Frontal cortex (tissue), 4 donors: ENCODE results near the gene KCNE1. TPM values are rescaled to one million over a fixed set of nuclear protein-coding genes. Genes with fewer than 3 reads are reported as not detected.
"Not testable (repeated sequence)": the region's sequence is repeated elsewhere in the genome, so short reads cannot be mapped to it uniquely, and the experiment has no call there.

Source experiments
- DNase-seq, 2 donors: peaks; one replicate each; pipeline ENCODE4 v3.0.0; 2012; ENCODE audit warnings: low spot score in 2 of 2
- FAIRE-seq: peaks from 2 replicates; lab custom pipeline; 2012; peaks lifted over from hg19 to GRCh38; lab: Jason Lieb, UNC
- total RNA-seq: library from RNA; depleted of rRNA; stranded (reverse); fragments of >200 nt; gene quantifications from one replicate; pipeline ENCODE4 v1.2.3, GENCODE V29; 2014
- donor health status: control.
- donor health status: control.
- donor health status: control.

The KCNE1 gene
- total RNA-seq, 1 donor from 2014 or later: 0.41 TPM

DNA sequence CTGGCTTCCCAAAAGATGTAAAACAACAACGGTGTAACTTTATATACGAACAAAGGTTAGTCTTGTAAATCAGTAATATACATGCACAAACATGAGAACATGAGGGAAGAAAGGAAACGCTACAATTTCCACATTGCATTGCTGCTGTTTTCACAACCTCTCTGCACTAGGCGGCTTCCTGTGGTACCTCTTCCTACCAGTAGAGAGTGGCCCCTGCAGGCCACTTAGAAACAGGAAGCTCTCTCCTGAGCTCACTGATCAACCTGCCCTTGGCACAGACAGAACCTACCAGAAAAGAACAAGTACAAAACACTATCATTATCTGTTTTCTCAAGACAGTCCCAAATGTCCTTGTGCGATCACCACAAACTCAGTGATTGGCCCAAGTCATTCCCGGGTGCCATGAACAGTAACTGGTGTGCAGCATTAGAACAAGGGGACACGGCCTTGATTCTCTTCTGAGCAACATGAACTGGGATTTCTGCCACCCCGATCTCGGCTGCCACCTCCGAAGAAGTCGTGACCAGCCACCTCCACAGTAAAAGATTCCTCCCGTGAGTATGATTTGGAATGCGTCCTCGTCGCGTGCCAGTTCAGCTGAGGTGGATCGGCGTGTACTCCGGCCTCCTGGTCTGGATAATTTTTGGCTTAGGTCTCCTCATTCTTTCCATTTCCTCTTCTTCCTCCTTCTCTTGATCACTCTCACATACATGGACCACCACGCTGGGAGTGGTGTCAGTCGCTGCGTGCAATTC, 5.7 kb upstream of the KCNE1 start:
- FAIRE-seq (no peak), DNase-seq (no peak)

DNA sequence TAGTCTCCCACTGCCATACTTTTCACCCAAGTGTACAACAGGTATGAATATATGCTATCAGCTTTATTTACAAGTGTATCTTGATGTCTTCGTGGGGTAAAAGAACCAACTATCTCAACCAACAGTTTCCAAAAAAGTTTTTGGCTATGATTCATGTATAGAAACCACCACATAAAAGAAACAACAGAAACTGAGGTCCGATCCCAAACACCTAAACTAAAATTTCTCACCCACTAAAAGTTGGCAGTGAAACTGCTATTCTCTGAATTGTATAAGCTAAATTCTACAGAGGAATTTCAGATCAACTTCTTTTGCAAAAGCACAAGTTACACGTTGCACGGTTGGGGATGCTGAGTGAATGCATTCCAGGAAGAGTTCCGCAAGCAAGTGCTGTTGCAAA, 5.0 kb upstream of the KCNE1 start:
- no peak for DNase-seq
- FAIRE-seq: no peak

DNA sequence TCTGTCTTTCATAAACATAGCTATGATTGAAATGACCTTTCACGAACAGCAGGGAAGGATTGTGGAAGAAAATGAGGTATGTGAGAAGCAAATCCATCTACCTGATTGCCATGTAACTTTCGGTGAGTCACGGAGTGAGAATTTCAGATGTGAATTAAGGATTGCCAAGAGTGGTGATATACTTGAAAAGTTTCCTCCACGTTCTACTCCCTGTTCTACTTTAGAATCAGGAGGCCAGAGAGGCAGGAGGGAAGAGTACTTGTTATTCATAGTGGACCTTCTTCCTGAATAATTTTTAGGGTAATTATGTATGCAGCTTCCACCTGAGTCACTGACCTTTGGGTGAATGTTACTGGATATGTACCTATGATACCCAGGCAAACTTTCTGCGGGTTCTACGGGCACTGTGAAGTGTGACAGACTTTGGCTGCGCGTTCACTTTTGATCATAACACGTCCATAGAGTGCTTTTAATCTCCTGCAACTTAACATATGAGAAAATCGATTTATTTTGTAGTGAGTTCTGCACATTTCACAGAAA, 2.6 kb upstream of the KCNE1 start:
- FAIRE-seq: no peak
- no peak for DNase-seq

DNA sequence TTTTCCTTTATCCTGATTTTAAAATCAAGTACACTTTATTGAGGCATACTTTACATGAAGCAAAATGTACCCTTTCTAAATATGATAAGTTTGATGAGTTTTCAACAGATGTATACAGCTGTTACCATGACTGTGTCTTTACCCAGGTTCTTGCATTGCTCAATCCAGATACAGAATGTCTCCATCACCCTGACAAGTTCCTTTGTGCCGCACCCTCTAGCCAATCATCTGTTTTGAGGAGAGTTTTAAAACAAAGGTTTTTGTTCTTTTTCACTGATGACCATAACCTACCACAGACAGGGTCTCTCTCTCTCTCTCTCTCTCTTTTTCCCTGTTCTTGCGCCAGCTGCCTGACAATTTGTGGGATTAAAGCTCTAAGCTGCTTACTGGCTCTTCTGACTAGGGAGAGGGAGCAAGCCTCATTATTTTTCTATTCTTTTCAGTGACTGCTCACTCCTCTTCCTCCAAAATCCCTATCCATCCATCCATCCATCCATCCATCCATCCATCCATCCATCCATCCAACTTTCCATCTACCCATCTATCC, 1.2 kb upstream of the KCNE1 start:
- FAIRE-seq: no peak
- DNase-seq: no peak

DNA sequence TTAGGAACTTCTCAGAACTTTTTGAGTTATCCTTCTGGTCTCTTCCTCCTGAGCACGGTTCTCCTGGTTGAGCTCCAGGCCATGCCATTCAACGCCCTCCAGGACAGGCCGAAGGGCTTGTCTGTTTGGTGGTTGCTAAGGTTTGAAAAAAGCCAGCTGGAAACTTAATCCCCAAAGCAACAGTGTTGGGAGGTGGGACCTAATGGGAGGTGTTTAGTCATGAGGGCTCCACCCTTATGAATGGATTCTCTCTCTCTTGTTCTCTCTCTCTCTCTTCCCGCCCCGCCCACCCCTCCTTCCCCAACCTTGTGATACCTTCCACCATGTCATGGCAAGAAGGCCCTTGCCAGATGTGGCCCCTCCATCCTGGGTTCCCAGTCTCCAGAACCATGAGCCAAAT, 829 bp downstream of the KCNE1 start:
- DNase-seq: no peak
- FAIRE-seq: no peak

DNA sequence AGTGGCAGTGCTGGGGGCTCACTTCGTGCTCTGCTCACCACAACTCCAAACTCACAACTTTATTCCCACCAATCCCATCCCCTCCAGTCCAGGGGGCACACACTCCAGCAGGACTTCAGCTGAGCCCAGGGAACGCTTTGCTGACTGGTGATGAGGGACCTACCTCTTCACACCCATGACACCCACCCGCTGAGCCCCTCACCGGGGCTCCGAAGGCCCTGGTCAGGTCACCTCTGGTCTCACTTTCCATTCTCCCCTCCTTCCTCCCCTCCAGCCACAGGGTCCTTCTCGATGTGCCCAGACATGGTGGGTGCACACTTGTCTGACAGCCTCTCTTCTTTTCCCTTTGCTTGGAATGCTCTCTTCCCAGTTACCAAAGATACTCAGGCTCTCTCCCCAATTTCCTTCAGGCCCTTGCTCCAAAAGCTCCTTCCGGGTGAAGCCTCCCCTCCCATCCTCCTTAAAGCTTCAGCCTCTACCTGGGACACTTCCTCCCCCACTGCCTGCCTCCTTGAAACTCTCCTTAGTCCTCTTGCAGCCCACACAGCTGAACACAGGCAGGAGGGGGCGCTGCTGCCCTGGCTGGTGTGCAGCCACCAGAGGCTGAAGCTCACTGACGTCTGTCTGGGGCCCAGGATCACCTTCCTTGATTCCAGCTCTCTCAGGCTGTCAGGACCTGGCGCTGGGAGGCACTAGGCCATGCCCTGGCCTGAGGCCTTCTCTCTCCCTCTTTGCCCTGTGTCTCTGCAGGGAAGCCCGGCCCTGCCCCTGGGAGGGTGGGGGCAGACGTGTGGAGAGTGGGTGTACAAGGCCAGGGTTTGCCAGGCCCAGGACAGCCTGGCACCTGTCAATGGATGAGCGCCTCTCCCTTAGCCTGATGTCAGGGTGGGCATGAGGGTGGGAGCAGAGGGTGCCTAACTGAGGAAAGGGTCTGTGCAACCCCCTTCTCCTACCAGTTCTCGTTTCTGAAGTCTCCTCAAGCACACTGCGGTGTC, 1.6 kb downstream of the KCNE1 start:
- peak; percentile 20 to 54 for DNase-seq
- FAIRE-seq: no peak

DNA sequence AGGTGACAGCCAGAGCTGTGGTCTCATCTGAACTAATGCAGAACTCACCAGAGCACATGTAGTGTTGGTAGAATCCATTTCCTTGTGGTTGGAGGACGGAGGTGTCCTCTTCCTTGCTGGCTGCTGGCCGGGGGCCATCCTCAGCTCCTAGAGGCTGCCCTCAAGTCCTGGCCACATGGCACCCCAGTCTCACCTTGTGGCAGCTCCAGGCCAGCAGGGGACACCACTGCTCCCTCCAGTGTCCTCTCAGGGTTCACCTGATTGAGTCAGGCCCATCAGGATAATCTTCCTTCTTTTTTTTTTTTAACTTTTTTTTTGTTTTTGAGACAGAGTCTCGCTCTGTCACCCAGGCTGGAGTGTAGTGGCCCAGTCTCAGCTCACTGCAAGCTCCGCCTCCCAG, 2.9 kb downstream of the KCNE1 start:
- FAIRE-seq (no peak), DNase-seq (no peak)

DNA sequence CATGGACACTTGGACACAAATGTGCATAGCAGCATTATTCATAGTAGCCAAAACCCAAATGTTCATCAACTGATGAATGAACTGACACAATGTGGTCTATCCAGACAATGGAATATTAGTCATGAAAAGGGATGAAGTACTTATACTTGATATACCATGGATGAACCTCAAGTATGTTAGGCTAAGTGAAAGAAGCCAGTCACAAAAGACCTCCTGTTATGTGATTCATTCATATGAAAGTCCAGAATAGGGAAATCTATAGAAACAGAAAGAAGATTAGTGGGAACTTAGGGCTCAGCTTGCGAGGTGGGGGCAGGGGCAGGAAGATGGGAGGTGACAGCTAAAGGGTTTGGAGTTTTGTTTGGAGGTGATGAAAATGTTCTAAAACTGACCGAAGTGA, 7.4 kb downstream of the KCNE1 start:
- DNase-seq (no peak), FAIRE-seq (no peak)

DNA sequence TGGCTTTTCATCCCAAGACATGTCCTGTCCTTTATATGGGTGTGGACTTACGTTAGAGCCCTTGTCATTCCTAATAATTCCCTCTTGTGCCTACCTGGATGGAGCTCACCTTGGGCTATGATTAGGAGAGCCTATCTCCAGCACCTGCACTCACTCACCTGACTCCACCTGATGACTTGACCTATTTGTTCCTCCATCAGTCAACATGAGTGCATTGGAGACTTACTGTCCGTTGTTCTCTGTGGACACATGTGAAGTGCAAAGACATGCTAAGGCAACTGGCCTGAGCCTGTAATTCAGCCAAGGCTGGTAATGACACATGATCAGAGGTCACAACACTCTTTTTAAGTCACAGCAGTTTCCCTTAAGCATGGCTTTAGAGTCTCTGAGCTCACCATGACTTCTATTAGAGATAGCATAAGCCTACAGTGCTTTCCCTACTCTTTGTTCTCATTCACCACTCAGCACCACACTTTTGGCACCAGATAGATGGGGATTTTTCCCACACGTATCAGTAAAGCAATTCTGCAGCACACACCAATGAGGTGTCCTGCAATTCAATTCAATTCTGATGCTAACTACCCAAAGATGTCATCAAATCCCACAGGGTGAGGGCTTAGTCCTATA, 9.4 kb downstream of the KCNE1 start:
- DNase-seq (no peak), FAIRE-seq (no peak)

DNA sequence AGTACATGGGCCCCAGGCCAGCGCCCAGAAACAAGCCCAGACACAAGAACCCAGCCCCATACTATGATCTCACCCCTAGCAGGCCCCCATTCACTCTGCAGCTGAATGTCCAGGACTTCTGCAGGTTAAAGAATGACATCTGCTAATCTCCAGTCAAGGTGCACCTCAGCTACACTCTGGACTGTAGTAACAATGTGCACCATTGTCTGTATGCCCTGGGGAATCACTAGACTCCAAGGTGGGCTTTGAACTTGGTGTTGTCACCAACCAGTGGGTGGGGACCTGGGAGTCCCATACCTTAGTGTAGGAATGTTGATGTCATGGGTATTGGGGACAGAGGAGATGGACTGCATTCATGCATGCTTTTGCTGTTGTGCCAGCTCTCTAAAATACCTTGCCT, 10.3 kb downstream of the KCNE1 start:
- no peak for FAIRE-seq

DNA sequence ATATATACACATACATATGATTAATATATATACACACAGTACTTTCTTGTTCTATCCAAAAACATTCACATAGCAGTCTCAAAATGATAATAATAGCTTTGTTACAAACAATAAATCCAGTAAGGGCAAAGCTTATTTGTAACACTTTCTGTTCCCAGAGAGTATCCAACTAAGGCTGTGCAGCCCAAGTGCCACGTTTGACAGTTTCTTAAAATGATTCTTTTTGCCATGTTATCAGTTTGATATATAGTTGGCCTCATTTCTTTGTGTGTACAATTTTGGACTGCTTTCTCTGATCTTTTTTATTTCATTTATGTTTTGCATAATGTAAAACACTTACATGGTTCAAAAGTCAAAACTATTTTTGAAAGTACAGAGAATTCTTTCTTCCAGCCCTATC, 11.8 kb downstream of the KCNE1 start:
- no peak for FAIRE-seq
- no peak for DNase-seq

More for the DNA sequence above, 10.3 kb downstream of the KCNE1 start:
- DNase-seq: no peak

DNA sequence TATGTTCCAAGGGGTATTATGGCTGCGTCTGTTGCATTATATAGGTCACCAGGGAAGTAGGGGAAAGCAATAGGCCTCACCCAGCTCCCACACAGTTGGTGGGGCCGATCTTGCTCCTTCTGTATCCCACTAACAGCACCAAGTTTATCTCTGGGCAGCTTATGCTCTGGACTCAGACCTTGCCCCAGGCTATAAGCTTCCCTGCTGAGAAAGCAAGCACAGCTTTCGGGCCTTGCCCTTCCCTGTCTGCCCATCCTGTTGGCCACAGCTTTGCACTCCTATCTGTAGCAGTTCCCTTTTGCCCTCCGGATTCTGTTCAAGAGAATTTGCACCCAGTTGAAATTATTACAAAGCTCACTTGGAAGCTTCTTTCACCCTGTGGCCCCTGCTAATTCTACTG, 12.9 kb downstream of the KCNE1 start:
- DNase-seq (no peak), FAIRE-seq (no peak)

DNA sequence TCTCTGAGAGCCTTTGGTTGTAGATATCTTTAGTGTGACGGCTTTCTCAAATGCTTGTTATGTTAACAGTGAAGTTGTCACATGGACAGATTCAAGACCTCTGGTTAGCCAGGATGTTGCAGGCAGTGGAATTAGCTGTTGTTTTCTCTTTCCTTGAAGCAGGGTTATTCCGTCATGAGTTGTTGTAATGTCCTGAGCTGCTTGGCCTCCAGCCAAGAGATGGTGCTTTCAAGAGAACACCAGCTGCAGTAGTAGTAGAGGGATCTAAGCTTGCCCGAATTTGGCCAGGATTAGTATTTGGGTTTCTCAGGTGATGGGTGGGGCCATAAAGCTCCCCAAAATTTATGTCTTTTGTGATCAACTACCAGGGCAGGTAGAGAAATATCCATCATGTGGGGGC, 13.4 kb downstream of the KCNE1 start:
- DNase-seq (no peak), FAIRE-seq (no peak)

DNA sequence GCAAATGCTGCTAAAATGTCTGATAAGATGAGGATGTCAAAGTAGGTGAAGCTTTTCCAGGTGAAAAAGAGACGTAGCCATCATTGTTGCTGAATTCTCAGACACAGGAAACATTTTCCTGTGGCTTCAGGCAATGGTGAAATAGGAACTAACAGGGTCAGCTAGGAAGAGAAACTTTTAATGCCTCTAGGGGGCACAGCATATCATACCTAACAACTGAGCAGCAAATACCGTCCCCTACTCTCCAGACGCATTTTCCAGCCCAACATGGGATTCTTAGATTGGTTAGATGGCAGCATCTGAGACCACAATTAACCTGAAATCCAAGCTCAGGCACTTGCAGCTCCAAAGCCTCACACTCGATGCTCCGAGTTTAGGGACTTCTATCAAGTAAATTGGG, 28.2 kb downstream of the KCNE1 start:
- FAIRE-seq, DNase-seq: not testable (repeated sequence)

DNA sequence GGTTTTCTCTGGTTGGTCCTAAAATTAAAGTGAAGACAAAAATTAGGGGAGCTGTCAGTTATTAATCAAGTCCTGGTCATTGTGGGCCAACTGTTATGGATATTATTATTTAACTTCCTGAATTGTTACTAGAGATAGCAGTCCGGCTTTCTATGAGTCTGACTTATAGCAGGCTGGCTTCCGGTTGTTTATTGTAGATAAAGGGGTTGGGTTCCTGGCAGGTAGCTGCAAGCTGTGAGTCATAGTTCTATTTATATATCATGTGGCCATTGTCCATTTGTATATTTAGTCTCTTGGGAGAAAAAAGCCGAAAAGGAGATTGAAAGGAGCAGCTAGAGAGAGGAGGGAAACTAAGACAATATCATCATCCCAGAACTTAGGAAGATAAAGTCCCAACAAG, 28.6 kb downstream of the KCNE1 start:
- FAIRE-seq, DNase-seq: not testable (repeated sequence)

DNA sequence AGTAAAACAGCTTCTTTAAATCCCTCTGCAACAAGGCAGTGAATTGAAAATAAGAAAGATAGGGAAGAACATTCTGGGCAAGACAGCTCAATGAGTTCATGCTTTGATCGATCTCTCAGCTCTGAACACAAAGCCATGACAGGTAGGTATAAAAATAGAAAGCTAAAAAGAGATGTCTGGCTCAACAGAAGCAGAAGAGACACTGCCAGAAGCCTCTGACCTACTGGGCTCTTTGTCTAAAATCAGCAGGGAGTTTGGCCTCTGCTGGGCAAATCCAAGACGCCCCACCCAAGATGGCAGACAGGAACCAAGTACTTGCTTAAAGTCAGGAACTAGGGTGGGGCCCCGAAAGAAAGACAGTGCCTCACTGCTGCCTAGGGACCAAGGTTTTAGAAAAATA, 44.7 kb downstream of the KCNE1 start:
- FAIRE-seq: not testable (repeated sequence)

DNA sequence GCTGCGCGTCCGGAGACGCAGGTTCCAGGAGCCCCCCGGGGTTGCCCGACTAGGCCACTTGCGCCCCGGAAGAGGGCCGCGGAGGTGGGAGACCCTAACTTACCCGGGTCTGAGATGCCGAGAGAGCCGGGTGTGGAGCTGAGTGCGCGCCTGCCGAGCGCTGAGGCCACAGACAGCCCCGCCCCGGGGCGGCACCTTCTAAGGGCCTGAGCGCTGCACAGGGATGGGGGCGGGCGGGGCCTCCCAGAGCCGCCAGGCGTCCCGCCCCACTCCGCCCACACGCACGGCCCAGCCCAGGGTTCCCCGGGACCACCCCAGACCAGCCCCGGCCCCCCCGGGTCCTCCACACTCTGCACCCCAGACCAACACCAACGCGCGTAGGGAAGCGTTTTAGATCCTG, 52.6 kb downstream of the KCNE1 start:
- not testable (repeated sequence) for DNase-seq, FAIRE-seq

More for the DNA sequence above, 44.7 kb downstream of the KCNE1 start:
- not testable (repeated sequence) for DNase-seq

DNA sequence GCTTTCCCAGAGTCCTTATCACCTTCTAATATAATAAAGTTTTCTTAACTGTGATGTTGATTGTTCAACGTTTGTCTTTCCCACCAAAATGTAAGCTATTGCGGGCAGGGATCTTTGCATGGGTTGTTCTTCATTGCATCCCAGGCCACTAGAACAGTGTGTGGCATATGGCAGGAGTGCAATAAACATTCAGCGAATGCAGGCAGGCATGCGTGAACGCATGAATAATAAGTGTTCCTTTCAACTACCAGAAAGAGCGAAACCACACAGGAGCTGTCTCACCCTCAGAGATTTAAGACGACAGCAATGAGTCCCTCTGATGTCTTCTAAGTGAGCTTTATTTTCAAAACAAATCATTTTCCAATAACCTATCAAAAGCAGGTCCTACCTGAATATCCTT, 53.7 kb downstream of the KCNE1 start:
- not testable (repeated sequence) for DNase-seq, FAIRE-seq

DNA sequence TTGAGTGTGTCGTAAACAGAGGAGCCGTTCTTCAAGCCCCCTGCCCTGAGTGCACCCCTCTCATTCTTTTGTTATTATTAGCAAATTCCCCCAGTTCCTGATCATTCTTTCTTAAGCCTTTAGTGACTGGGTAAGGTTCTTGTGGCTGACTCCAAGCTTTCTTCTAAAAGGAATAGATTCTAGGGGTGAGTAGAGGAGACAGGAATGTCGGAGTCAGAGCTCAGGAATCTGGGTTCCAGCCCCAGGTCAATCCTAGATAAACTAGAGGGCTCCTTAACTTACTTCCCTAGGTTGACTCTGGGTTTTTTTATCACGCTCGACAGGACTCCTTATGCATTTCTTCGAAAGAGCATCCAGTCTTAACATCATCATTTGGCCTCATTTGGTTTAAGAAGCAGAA, 55.8 kb downstream of the KCNE1 start:
- DNase-seq, FAIRE-seq: not testable (repeated sequence)

DNA sequence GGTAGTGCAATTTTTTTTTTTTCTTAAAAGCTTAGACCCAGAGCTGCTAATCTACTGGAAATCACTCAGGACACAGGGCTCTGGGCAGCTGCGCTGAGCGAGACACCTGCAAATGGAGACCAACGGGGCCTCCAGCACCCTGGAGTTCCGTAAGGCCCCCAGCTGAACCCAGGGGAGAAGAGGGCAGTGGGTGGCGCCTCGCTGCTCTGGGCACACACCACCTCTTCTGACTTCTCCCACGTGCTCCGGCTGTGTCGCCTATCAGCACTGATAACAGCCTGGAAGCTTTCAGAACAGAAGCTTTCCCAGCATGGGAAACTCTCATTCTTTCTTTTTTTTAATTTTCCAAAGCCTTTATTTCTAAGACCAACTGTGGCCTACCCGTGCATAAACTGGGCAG, 56.4 kb downstream of the KCNE1 start:
- not testable (repeated sequence) for FAIRE-seq, DNase-seq
